Epithelial cell of esophagus (primary cell): Measurements from ENCODE around the gene ZNF80.
"Not testable (repeated sequence)": the region's sequence is repeated elsewhere in the genome, so short reads cannot be mapped to it uniquely, and the experiment has no call there.

ENCODE experiments used
- DNase-seq: peaks from one replicate; pipeline ENCODE4 v3.0.0; 2010; ENCODE audit warnings: low read depth
- H3K4me3 ChIP-seq: 2 replicates; pipeline ENCODE4 v1.5.1; 2011; ENCODE audit warnings: mild to moderate bottlenecking, low read length, control low read depth
- CTCF ChIP-seq: IDR thresholded peaks from 2 replicates; pipeline ENCODE4 v1.5.1; 2011; ENCODE audit warnings: low read depth, mild to moderate bottlenecking, low read length, control low read depth, inconsistent platforms; ENCODE audit not compliant: insufficient read depth; ENCODE audit errors: missing control alignments

ZNF80 gene

GRCh38 chr3:114260152-114260551 is 22.8 kb upstream of the ZNF80 start:
- no peak overlapping the region for H3K4me3 ChIP-seq
- no peak for DNase-seq
- TF ChIP-seq CTCF = no peak

- TF ChIP-seq CTCF = no peak
- no peak overlapping the region for H3K4me3 ChIP-seq
- no peak for DNase-seq
Observed at GRCh38 chr3:114259566-114259965, 22.2 kb upstream of the ZNF80 start.

GRCh38 chr3:114253505-114253904 is 16.1 kb upstream of the ZNF80 start:
- no peak for DNase-seq
- no peak for TF ChIP-seq CTCF
- H3K4me3 ChIP-seq = no peak overlapping the region

GRCh38 chr3:114252954-114253353 is 15.6 kb upstream of the ZNF80 start:
- TF ChIP-seq CTCF = no peak
- no peak for DNase-seq
- H3K4me3 ChIP-seq = no peak overlapping the region

GRCh38 chr3:114242947-114243346 is 5.6 kb upstream of the ZNF80 start:
- DNase-seq = no peak
- H3K4me3 ChIP-seq = no peak overlapping the region
- no peak for TF ChIP-seq CTCF

- no peak overlapping the region for H3K4me3 ChIP-seq
- TF ChIP-seq CTCF = no peak
Observed at GRCh38 chr3:114241262-114241661, 3.9 kb upstream of the ZNF80 start.

GRCh38 chr3:114238146-114238785 is 888 bp upstream of the ZNF80 start:
- not testable (repeated sequence) for H3K4me3 ChIP-seq, DNase-seq

More at GRCh38 chr3:114241262-114241661, 3.9 kb upstream of the ZNF80 start:
- no peak for DNase-seq
